Measurements from ENCODE around the gene MYO10. TPM values are rescaled to one million over a fixed set of nuclear protein-coding genes. Genes with fewer than 3 reads are reported as not detected.
A peak's percentile ranks its signal among the peaks of the same experiment; 100 is the strongest.

Gene MYO10
- total and polyA plus RNA-seq, 8 donors: 32.6 to 71.5 (median 65.0) TPM

DNA sequence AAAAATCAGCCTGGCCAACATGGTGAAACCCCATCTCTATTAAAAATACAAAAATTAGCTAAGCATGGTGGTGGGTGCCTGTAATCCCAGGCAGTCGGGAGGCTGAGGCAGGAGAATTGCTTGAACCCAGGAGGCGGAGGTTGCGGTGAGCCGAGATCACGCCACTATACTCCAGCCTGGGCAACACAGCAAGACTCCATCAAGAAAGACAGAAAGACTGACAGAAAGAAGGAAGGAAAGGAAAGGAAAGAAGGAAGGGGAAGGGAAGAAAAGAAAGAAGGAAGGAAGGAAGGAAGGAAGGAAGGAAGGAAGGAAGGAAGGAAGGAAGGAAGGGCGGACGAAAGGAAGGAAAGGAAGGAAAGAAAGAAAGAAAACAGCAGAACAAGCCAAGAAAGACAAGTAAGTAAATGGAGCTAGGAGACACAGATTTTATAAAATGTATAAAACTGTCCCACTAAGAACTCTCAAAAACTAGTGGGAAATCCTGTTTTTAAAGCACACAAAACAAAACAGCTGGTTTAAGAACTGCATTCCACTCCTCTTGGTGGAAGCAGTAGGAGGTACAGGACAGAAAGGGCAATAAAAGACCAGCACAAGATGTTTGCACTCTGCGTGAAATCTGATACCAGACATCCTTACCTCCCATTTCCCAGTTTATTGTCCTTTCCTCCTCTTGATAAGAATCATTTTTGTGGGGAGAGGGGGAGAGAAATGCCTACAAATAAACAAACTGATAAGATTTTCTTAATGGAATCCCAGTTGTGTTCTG lies 46.7 kb downstream of the MYO10 start:
- intact Hi-C loops (cut with DNase I): no loop called here
- no peak overlapping the region for H3K4me3 ChIP-seq
- peaks cover 13 to 28% of the 10 kb centered on the region in 2 donors for H3K4me1 ChIP-seq
- no peak for TF ChIP-seq CTCF (IDR thresholded peaks at IDR 0.05)
- no peaks in the 10 kb centered on the region for H3K36me3 ChIP-seq
- ATAC-seq (peak; percentile 63), DNase-seq (peak in 1 of 4 donors; percentile 32)
- H3K27ac ChIP-seq: no peak overlapping the region
- no peaks in the 10 kb centered on the region for H3K9me3 ChIP-seq
- H3K27me3 ChIP-seq: no peaks in the 10 kb centered on the region

- Histone ChIP-seq H3K4me3 (no peak overlapping the region), H3K36me3 (no peaks in the 10 kb centered on the region), H3K27me3 (no peaks in the 10 kb centered on the region), H3K9me3 (no peaks in the 10 kb centered on the region), H3K4me1 (peaks cover 13 to 28% of the 10 kb centered on the region in 2 donors), H3K27ac (no peak overlapping the region)
- DNase-seq: no peak
- TF ChIP-seq CTCF (IDR thresholded peaks at IDR 0.05): no peak
- ATAC-seq: peak; percentile 56
- intact Hi-C loops (cut with DNase I): no loop called here
Observed at GRCh38 chr5:16888694-16889124, 47.4 kb downstream of the MYO10 start.

DNA sequence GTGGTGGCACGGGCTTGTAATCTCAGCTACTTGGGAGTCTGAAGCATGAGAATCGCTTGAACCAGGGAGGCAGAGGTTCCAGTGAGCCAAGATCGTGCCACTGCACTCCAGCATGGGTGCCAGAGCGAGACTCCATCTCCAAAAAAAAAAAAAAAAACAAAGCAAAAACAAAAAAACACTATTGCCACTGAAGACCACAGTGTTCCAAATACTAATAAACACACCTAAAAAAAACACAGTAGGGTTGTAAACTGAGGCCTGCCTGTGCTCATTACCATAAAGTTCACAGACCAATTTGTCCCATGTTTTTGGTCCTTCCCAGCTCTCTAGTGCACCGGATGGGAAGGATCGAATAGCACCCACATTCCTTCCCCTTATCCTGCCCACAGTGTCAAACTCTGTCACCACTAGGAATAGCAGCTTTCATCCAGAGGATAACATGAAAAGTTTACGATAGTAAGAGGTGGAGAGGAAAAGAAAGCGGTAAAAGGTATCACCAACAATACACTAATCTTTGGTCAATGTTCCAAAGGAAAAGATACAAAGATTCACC lies 49.2 kb downstream of the MYO10 start:
- no peak for DNase-seq
- H3K4me1 ChIP-seq: peaks cover 13 to 28% of the 10 kb centered on the region in 2 donors
- H3K27ac ChIP-seq: peak overlapping the region in 1 of 2 donors; percentile 59
- H3K27me3 ChIP-seq: no peaks in the 10 kb centered on the region
- H3K36me3 ChIP-seq: no peaks in the 10 kb centered on the region
- H3K4me3 ChIP-seq: no peak overlapping the region
- no peaks in the 10 kb centered on the region for H3K9me3 ChIP-seq
- no peak for TF ChIP-seq CTCF (IDR thresholded peaks at IDR 0.05)
- no peak for ATAC-seq
- intact Hi-C loops (cut with DNase I): no loop called here

DNA sequence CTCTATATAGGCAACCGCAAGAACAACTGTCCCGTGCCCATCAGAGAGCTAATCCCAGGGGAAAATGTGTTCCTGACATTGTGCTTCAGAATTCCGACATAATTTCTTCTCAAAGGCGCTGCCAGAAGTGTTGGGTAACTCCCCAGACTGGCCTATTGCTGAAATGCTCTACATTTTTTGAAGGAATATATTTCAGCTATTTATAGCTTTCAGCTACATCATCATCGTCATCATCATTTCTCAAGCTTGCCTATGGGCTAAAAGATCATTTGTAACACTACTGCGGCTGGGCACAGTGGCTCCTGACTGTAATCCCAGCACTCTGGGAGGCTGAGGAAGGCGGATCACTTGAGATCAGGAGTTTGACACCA lies 49.7 kb downstream of the MYO10 start:
- Histone ChIP-seq H3K4me3 (no peak overlapping the region), H3K27ac (peak overlapping the region in 1 of 2 donors; percentile 59), H3K4me1 (peaks cover 13 to 28% of the 10 kb centered on the region in 2 donors), H3K36me3 (no peaks in the 10 kb centered on the region), H3K9me3 (no peaks in the 10 kb centered on the region), H3K27me3 (no peaks in the 10 kb centered on the region)
- ATAC-seq (peak; percentile 19), DNase-seq (peak in 2 of 4 donors; percentile 66 to 77)
- intact Hi-C loops (cut with DNase I): no loop called here
- TF ChIP-seq CTCF (IDR thresholded peaks at IDR 0.05): no peak

GRCh38 chr5:16885635-16886365 lies 50.3 kb downstream of the MYO10 start:
- ATAC-seq (no peak), DNase-seq (no peak)
- TF ChIP-seq CTCF (IDR thresholded peaks at IDR 0.05): no peak
- Histone ChIP-seq H3K27me3 (no peaks in the 10 kb centered on the region), H3K4me3 (no peak overlapping the region), H3K27ac (peak overlapping the region in 1 of 2 donors; percentile 59), H3K36me3 (no peaks in the 10 kb centered on the region), H3K9me3 (no peaks in the 10 kb centered on the region), H3K4me1 (peaks cover 13 to 31% of the 10 kb centered on the region in 2 donors)
- intact Hi-C loops (cut with DNase I): no loop called here

Measured in left lung (tissue), 10 donors.